ENCODE results near the gene TRABD2B.

TRABD2B gene

DNA sequence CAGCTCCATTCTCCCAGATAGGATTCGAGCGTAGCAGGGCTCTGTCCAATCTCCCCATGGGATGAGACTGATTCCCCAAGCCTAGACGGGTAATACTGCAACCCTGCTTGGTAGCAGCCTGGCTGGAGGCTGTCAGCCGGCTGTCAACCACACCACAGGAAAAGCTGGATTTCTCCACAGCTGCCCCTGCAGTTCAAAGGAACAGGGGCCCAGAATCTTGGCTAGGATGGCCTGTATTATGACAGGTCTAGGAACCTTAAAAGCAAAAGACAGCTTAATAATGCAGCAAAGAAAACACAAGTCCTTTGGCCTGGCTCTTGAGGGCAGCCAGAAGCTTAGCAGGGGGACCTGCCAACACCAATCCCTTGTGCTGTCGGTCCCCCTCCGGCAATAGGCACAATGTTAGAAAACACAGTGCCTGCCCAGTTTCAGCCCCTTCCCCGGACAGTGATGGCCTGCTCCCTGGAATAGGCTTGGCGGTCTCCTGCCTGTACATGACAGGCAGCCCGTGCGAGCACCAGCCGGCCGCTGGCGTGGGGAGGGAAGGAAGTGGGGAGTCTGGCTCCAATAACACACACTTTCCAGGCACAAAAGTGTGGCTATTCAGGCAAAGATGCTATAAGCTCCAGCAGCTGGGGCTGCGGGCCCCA lies 90.5 kb downstream of the TRABD2B start:
- TF ChIP-seq, protein P1, sequence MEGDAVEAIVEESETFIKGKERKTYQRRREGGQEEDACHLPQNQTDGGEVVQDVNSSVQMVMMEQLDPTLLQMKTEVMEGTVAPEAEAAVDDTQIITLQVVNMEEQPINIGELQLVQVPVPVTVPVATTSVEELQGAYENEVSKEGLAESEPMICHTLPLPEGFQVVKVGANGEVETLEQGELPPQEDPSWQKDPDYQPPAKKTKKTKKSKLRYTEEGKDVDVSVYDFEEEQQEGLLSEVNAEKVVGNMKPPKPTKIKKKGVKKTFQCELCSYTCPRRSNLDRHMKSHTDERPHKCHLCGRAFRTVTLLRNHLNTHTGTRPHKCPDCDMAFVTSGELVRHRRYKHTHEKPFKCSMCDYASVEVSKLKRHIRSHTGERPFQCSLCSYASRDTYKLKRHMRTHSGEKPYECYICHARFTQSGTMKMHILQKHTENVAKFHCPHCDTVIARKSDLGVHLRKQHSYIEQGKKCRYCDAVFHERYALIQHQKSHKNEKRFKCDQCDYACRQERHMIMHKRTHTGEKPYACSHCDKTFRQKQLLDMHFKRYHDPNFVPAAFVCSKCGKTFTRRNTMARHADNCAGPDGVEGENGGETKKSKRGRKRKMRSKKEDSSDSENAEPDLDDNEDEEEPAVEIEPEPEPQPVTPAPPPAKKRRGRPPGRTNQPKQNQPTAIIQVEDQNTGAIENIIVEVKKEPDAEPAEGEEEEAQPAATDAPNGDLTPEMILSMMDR (IDR thresholded peaks at IDR 0.05; ENCODE audit: unreplicated experiment in 3 of 3): no peak
- H3K36me3 Mint-ChIP-seq (ENCODE audit: low read depth): no peaks in the 10 kb centered on the region
- peaks cover 50% of the 10 kb centered on the region for H3K27me3 Mint-ChIP-seq (ENCODE audit: low read depth)
- H3K4me3 Mint-ChIP-seq: no peak overlapping the region
- no peaks in the 10 kb centered on the region for H3K9me3 Mint-ChIP-seq
- peaks cover 25% of the 10 kb centered on the region for H3K4me1 Mint-ChIP-seq
- H3K27ac Mint-ChIP-seq: peak overlapping the region in 1 of 3 experiments; percentile 13

DNA sequence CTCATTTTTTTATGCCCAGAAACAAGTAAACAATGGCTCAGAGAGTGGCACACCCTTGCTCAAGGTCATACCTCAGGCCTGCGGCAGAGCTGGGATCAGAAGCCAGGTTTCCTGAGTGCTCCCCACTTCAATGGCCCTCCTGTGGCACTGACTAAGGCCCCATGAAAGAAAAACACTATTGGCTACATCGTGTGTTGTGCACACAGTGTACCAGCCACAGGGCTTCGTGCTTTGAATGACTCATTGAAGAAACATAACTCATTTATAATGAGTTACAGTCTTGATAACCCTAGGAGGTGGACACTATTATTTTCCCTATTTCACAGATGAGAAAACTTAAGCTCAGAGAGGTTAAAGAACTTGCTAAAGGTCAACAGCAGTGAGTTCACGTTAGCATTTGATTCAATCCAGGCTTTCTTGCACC lies 91.2 kb downstream of the TRABD2B start:
- H3K4me1 Mint-ChIP-seq: peaks cover 26% of the 10 kb centered on the region
- H3K36me3 Mint-ChIP-seq (ENCODE audit: low read depth): no peaks in the 10 kb centered on the region
- H3K27me3 Mint-ChIP-seq (ENCODE audit: low read depth): peaks cover 52% of the 10 kb centered on the region
- H3K4me3 Mint-ChIP-seq: no peak overlapping the region
- H3K9me3 Mint-ChIP-seq: no peaks in the 10 kb centered on the region
- TF ChIP-seq, protein P1 (IDR thresholded peaks at IDR 0.05; ENCODE audit: unreplicated experiment in 3 of 3): no peak
- no peak overlapping the region for H3K27ac Mint-ChIP-seq

DNA sequence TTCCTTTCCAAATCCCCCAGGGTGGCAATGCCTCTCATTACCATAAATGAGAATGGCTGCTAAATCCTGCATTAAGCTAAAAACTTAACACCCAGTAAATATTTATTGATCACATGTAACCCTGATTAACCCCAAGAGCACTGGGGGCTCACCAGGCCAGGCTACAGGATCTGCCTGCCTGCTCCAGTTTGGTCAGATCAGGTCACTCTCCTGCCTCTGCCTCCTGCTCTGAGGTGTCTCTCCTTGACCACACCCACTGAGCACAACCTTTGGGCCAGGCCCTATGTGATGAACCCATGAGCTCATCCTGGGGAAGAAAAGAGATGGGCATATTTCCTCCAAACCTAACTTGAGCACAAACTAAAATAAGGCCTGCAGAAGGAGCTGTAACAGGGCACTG lies 93.5 kb downstream of the TRABD2B start:
- Mint-ChIP-seq H3K4me3 (no peak overlapping the region), H3K9me3 (no peaks in the 10 kb centered on the region), H3K27me3 (ENCODE audit: low read depth) (peaks cover 47% of the 10 kb centered on the region), H3K4me1 (peaks cover 33% of the 10 kb centered on the region), H3K27ac (no peak overlapping the region), H3K36me3 (ENCODE audit: low read depth) (no peaks in the 10 kb centered on the region)
- TF ChIP-seq, protein P1 (IDR thresholded peaks at IDR 0.05; ENCODE audit: unreplicated experiment in 3 of 3): no peak

DNA sequence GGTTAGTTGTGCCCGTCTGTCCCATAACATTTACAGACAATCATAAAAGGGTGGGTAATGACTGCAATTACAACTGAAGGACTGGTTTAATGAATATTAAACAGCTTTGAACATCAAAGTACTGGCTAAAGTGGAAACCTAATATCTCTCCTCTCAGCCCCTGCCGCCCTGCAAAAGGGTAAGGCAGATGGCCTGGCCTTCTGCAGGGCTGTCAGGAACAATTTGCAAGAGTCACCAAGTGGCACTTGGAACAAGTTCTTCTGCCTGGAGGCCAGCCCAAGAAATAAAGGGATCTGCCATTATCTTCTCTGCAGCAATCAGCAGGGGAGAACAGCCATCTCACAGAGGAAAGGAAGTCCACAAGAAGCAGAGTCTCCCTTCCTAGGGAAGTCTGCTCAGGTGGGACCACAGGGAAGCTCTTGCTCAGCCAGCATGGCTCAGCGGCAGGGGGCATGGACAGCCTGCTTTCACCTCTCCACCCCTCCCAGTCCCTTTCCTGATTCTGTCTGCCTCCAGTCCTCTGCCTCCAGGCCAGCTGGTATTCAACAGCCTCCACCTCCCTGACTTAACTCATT lies 96.1 kb downstream of the TRABD2B start:
- peaks cover 43% of the 10 kb centered on the region for H3K4me1 Mint-ChIP-seq
- peaks cover 62% of the 10 kb centered on the region for H3K27me3 Mint-ChIP-seq (ENCODE audit: low read depth)
- TF ChIP-seq, protein P1 (IDR thresholded peaks at IDR 0.05; ENCODE audit: unreplicated experiment in 3 of 3): no peak
- no peak overlapping the region for H3K27ac Mint-ChIP-seq
- H3K9me3 Mint-ChIP-seq: no peaks in the 10 kb centered on the region
- no peaks in the 10 kb centered on the region for H3K36me3 Mint-ChIP-seq (ENCODE audit: low read depth)
- no peak overlapping the region for H3K4me3 Mint-ChIP-seq

DNA sequence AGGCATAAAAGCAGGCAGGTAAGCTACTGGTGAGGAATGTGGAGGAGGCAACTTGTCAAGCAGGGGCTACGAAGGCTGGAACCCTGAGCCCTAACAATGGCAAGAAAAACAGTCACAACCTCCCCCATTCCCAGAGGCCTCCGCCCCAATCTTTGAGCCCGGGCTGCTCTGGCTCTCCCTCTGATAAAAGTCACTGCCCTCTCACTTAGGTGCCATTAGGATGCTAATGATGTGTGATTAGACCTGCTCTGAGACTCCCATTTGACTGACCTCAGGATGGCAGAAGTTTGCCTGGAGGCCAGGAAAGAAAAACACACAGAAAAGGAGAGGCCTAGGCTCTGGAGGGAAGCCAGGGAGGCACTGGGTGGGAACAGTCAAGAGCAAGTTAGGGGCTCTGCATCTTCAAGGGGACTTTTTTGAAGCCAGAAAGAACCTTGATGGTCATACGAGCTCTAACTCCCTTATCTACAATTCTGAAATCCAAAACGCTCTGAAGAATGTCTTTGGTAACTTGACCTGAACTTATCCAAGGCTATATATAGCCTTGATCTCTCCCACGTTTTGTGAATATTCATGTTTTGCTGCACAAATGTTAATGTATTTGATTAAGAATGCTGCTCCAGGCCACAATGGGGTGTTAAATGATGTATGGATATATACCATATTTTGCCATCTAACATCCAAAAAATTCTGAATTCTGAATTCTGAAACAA lies 98.9 kb downstream of the TRABD2B start:
- Mint-ChIP-seq H3K27me3 (ENCODE audit: low read depth) (peaks cover 62% of the 10 kb centered on the region), H3K9me3 (no peaks in the 10 kb centered on the region), H3K36me3 (ENCODE audit: low read depth) (no peaks in the 10 kb centered on the region), H3K4me1 (peaks cover 38% of the 10 kb centered on the region), H3K4me3 (no peak overlapping the region), H3K27ac (no peak overlapping the region)
- TF ChIP-seq, protein P1 (IDR thresholded peaks at IDR 0.05; ENCODE audit: unreplicated experiment in 3 of 3): no peak

All from nephron (organoid).